NCI-H2227 (cell line): Measurements from ENCODE around the gene ACVR1B.
A peak's percentile ranks its signal among the peaks of the same experiment; 100 is the strongest.
"Not testable (repeated sequence)": the region's sequence is repeated elsewhere in the genome, so short reads cannot be mapped to it uniquely, and the experiment has no call there.

Experiments used
- DNase-seq: peaks from one replicate; lab custom pipeline; 2025; ENCODE audit not compliant: unreplicated experiment; lab: John Stamatoyannopoulos, UW

The ACVR1B gene

GRCh38 chr12:51969643-51970042 is 18.1 kb downstream of the ACVR1B start:
- DNase-seq = no peak

GRCh38 chr12:51970904-51971646 is 19.6 kb downstream of the ACVR1B start:
- no peak for DNase-seq

GRCh38 chr12:51971679-51972421 is 20.4 kb downstream of the ACVR1B start:
- no peak for DNase-seq

- DNase-seq = no peak
These were observed 20.9 kb downstream of the ACVR1B start for GRCh38 chr12:51972422-51972812.

- no peak for DNase-seq
These were observed 21.4 kb downstream of the ACVR1B start for GRCh38 chr12:51972849-51973273.

GRCh38 chr12:51973560-51973959 is 22.1 kb downstream of the ACVR1B start:
- DNase-seq = no peak

- no peak for DNase-seq
These were observed 23.1 kb downstream of the ACVR1B start for GRCh38 chr12:51974646-51975045.

GRCh38 chr12:51975196-51975595 is 23.7 kb downstream of the ACVR1B start:
- DNase-seq = no peak

- no peak for DNase-seq
These were observed 25.1 kb downstream of the ACVR1B start for GRCh38 chr12:51976376-51977160.

GRCh38 chr12:51977320-51977753 is 25.8 kb downstream of the ACVR1B start:
- no peak for DNase-seq

GRCh38 chr12:51979306-51979705 is 27.8 kb downstream of the ACVR1B start:
- not testable (repeated sequence) for DNase-seq

GRCh38 chr12:51980051-51980808 is 28.7 kb downstream of the ACVR1B start:
- DNase-seq = peak; percentile 55

GRCh38 chr12:51980809-51981127 is 29.3 kb downstream of the ACVR1B start:
- no peak for DNase-seq

- no peak for DNase-seq
These were observed 33.2 kb downstream of the ACVR1B start for GRCh38 chr12:51984657-51985056.

- DNase-seq = no peak
These were observed 33.8 kb downstream of the ACVR1B start for GRCh38 chr12:51985154-51985835.

GRCh38 chr12:51986834-51987233 is 35.3 kb downstream of the ACVR1B start:
- no peak for DNase-seq

GRCh38 chr12:51992246-51992645 is 40.7 kb downstream of the ACVR1B start:
- no peak for DNase-seq

- no peak for DNase-seq
These were observed 43.0 kb downstream of the ACVR1B start for GRCh38 chr12:51994539-51994820.

- DNase-seq = no peak
These were observed 43.5 kb downstream of the ACVR1B start for GRCh38 chr12:51994959-51995358.

GRCh38 chr12:51997136-51997535 is 45.6 kb downstream of the ACVR1B start:
- no peak for DNase-seq
